ENCODE measurements around the gene RNASEH2B.

The RNASEH2B gene

GRCh38 chr13:50932091-50932490, 22.5 kb downstream of the RNASEH2B start:
- H3K4me3 ChIP-seq (IDR thresholded peaks at IDR 0.05; ENCODE audit: insufficient read depth, low read depth, low read length) = no peak overlapping the region
- no peaks in the 10 kb centered on the region for H3K79me2 ChIP-seq (ENCODE audit: insufficient read depth, low read depth)
- H3K4me1 ChIP-seq (ENCODE audit: low read depth, poor library complexity, severe bottlenecking) = no peaks in the 10 kb centered on the region
- no peaks in the 10 kb centered on the region for H3K36me3 ChIP-seq (ENCODE audit: insufficient read depth)
- H3K27ac ChIP-seq = no peak overlapping the region
- H4K20me1 ChIP-seq (ENCODE audit: insufficient read depth) = no peaks in the 10 kb centered on the region
- H3K27me3 ChIP-seq (ENCODE audit: insufficient read depth, low read depth) = no peaks in the 10 kb centered on the region
- no peak overlapping the region for H3K4me2 ChIP-seq
- no peak overlapping the region for H2AFZ ChIP-seq (ENCODE audit: low read depth)
- TF ChIP-seq CTCF (conservative IDR thresholded peaks at IDR 0.05; ENCODE audit: low read depth, low read length) = no peak
- H3K9ac ChIP-seq = no peak overlapping the region

- Histone ChIP-seq H3K4me1 (ENCODE audit: low read depth, poor library complexity, severe bottlenecking) (no peaks in the 10 kb centered on the region), H4K20me1 (ENCODE audit: insufficient read depth) (no peaks in the 10 kb centered on the region), H3K9ac (no peak overlapping the region), H3K27ac (no peak overlapping the region), H3K79me2 (ENCODE audit: insufficient read depth, low read depth) (no peaks in the 10 kb centered on the region), H3K4me2 (no peak overlapping the region), H2AFZ (ENCODE audit: low read depth) (no peak overlapping the region), H3K4me3 (IDR thresholded peaks at IDR 0.05; ENCODE audit: insufficient read depth, low read depth, low read length) (no peak overlapping the region), H3K36me3 (ENCODE audit: insufficient read depth) (no peaks in the 10 kb centered on the region), H3K27me3 (ENCODE audit: insufficient read depth, low read depth) (no peaks in the 10 kb centered on the region)
- no peak for TF ChIP-seq CTCF (conservative IDR thresholded peaks at IDR 0.05; ENCODE audit: low read depth, low read length)
Measured at GRCh38 chr13:50934735-50935435, 25.3 kb downstream of the RNASEH2B start.

DNA sequence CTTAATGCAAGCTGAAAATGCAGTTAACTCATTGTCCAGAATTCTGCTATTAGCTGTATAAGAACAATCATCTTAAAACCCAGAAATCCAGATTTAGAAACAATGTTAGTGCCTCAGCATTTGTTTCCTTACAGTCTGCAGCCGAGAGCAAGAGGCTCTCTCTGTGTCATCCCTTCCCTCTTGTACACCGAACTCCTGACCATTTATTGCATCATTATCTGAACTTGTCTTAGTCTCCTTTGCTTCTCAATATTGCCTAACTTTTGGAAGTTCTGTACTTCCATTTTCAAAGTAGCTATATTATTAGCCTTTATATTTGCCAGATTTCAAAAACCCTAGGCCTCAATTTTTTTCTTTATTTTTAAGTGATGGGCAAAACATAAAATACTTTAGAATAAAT, 27.1 kb downstream of the RNASEH2B start:
- H2AFZ ChIP-seq (ENCODE audit: low read depth) = no peak overlapping the region
- no peaks in the 10 kb centered on the region for H4K20me1 ChIP-seq (ENCODE audit: insufficient read depth)
- no peaks in the 10 kb centered on the region for H3K79me2 ChIP-seq (ENCODE audit: insufficient read depth, low read depth)
- no peaks in the 10 kb centered on the region for H3K36me3 ChIP-seq (ENCODE audit: insufficient read depth)
- H3K9ac ChIP-seq = no peak overlapping the region
- TF ChIP-seq CTCF (conservative IDR thresholded peaks at IDR 0.05; ENCODE audit: low read depth, low read length) = no peak
- H3K27me3 ChIP-seq (ENCODE audit: insufficient read depth, low read depth) = no peaks in the 10 kb centered on the region
- no peaks in the 10 kb centered on the region for H3K4me1 ChIP-seq (ENCODE audit: low read depth, poor library complexity, severe bottlenecking)
- no peak overlapping the region for H3K4me2 ChIP-seq
- H3K4me3 ChIP-seq (IDR thresholded peaks at IDR 0.05; ENCODE audit: insufficient read depth, low read depth, low read length) = no peak overlapping the region
- H3K27ac ChIP-seq = no peak overlapping the region

GRCh38 chr13:50940509-50940908, 30.9 kb downstream of the RNASEH2B start:
- Histone ChIP-seq H2AFZ (ENCODE audit: low read depth) (no peak overlapping the region), H3K27me3 (ENCODE audit: insufficient read depth, low read depth) (no peaks in the 10 kb centered on the region), H3K27ac (no peak overlapping the region), H3K4me2 (no peak overlapping the region), H3K4me1 (ENCODE audit: low read depth, poor library complexity, severe bottlenecking) (no peaks in the 10 kb centered on the region), H3K36me3 (ENCODE audit: insufficient read depth) (no peaks in the 10 kb centered on the region), H4K20me1 (ENCODE audit: insufficient read depth) (no peaks in the 10 kb centered on the region), H3K79me2 (ENCODE audit: insufficient read depth, low read depth) (no peaks in the 10 kb centered on the region), H3K9ac (no peak overlapping the region), H3K4me3 (IDR thresholded peaks at IDR 0.05; ENCODE audit: insufficient read depth, low read depth, low read length) (no peak overlapping the region)
- no peak for TF ChIP-seq CTCF (conservative IDR thresholded peaks at IDR 0.05; ENCODE audit: low read depth, low read length)
